ENCODE measurements around the gene TNP2. TPM values are rescaled to one million over a fixed set of nuclear protein-coding genes. Genes with fewer than 3 reads are reported as not detected.

Gene TNP2
- total RNA-seq, 1 donor from 2014 or later, result not detected

- TF ChIP-seq CTCF (IDR thresholded peaks at IDR 0.05; ENCODE audit: unreplicated experiment), result no peak
- Mint-ChIP-seq H3K4me1 (ENCODE audit: unreplicated experiment) (no peaks in the 10 kb centered on the region), H3K36me3 (ENCODE audit: low read depth, unreplicated experiment) (no peaks in the 10 kb centered on the region), H3K9me3 (ENCODE audit: unreplicated experiment) (no peaks in the 10 kb centered on the region), H3K4me3 (ENCODE audit: unreplicated experiment) (no peak overlapping the region), H3K27ac (ENCODE audit: unreplicated experiment) (no peak overlapping the region), H3K27me3 (ENCODE audit: unreplicated experiment) (peaks cover 7% of the 10 kb centered on the region)
- DNase-seq (ENCODE audit: low spot score), result no peak
Measured at GRCh38 chr16:11251525-11252481, 17.3 kb downstream of the TNP2 start.

- Mint-ChIP-seq H3K9me3 (ENCODE audit: unreplicated experiment) (no peaks in the 10 kb centered on the region), H3K4me3 (ENCODE audit: unreplicated experiment) (no peak overlapping the region), H3K27ac (ENCODE audit: unreplicated experiment) (no peak overlapping the region), H3K36me3 (ENCODE audit: low read depth, unreplicated experiment) (no peaks in the 10 kb centered on the region), H3K4me1 (ENCODE audit: unreplicated experiment) (no peaks in the 10 kb centered on the region), H3K27me3 (ENCODE audit: unreplicated experiment) (peaks cover 5% of the 10 kb centered on the region)
- no peak for DNase-seq (ENCODE audit: low spot score)
- TF ChIP-seq CTCF (IDR thresholded peaks at IDR 0.05; ENCODE audit: unreplicated experiment), result no peak
Measured at GRCh38 chr16:11250786-11251524, 18.2 kb downstream of the TNP2 start.

GRCh38 chr16:11250091-11250785 lies 18.9 kb downstream of the TNP2 start:
- Mint-ChIP-seq H3K36me3 (ENCODE audit: low read depth, unreplicated experiment) (no peaks in the 10 kb centered on the region), H3K4me1 (ENCODE audit: unreplicated experiment) (no peaks in the 10 kb centered on the region), H3K4me3 (ENCODE audit: unreplicated experiment) (no peak overlapping the region), H3K27me3 (ENCODE audit: unreplicated experiment) (peaks cover 5% of the 10 kb centered on the region), H3K9me3 (ENCODE audit: unreplicated experiment) (no peaks in the 10 kb centered on the region), H3K27ac (ENCODE audit: unreplicated experiment) (no peak overlapping the region)
- DNase-seq (ENCODE audit: low spot score), result no peak
- no peak for TF ChIP-seq CTCF (IDR thresholded peaks at IDR 0.05; ENCODE audit: unreplicated experiment)

- H3K9me3 Mint-ChIP-seq (ENCODE audit: unreplicated experiment), result no peaks in the 10 kb centered on the region
- no peaks in the 10 kb centered on the region for H3K4me1 Mint-ChIP-seq (ENCODE audit: unreplicated experiment)
- no peak overlapping the region for H3K27ac Mint-ChIP-seq (ENCODE audit: unreplicated experiment)
- no peaks in the 10 kb centered on the region for H3K36me3 Mint-ChIP-seq (ENCODE audit: low read depth, unreplicated experiment)
- no peak for TF ChIP-seq CTCF (IDR thresholded peaks at IDR 0.05; ENCODE audit: unreplicated experiment)
- peaks cover 3% of the 10 kb centered on the region for H3K27me3 Mint-ChIP-seq (ENCODE audit: unreplicated experiment)
- no peak for DNase-seq (ENCODE audit: low spot score)
- no peak overlapping the region for H3K4me3 Mint-ChIP-seq (ENCODE audit: unreplicated experiment)
Measured at GRCh38 chr16:11249233-11250061, 19.7 kb downstream of the TNP2 start.
